ACHN (cell line): Measurements from ENCODE around the gene CAPZB.
"Not testable (repeated sequence)": the region's sequence is repeated elsewhere in the genome, so short reads cannot be mapped to it uniquely, and the experiment has no call there.

Experiments
- DNase-seq: peaks from one replicate; pipeline ENCODE4 v3.0.0-alpha.2; 2015
- in situ Hi-C: cut with HindIII; loops from 2 replicates; pipeline ENCODE4 v1.10.0; 2017; ENCODE audit warnings: low sequenced_read_pairs, low pct_ligation_motif_present, low pct_unique_long_range_greater_than_20kb

The CAPZB gene

DNA sequence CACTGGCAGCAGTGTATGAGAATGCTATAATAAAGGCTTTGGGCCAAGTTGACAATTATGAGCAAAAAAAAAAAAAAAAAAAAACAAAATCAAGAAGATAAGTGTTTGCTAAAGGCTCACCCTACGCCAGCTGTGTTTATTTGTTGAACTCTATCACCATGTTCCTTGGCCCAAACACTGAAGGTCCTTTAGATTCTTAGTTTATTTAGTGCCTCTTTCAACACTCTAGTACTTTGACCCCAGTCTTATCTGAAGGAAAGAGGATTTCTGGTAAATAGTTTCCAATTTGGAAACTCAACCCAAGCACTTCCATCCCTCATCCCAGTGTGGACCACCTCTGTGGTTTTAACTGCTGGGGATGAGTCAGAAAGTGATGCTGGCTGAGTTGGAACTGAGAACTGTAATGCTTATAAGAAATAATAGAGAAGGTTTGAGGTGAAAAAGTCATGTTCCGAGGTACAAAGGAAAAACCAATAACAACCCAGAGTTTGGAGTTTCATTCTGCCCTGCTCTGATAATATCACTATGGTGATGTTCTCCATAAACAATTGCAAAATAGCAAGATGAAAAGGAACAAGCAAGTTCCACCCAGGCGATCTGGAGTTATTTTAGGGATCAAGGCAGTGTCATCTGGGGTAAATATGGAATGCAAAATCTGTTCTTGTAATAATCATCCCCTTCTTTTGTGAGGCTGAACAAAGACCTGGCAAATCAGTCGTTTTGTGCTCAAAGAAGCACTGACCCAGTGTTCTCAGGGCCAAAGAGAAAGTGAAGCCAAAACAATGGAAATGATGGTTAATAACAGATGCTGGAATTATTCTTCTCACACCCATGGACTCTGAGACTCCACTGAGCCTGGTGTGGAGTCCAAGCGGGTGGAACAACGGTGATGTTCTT is 19.7 kb upstream of the CAPZB start:
- in situ Hi-C loops = no loop called here
- peak; percentile 6 for DNase-seq

DNA sequence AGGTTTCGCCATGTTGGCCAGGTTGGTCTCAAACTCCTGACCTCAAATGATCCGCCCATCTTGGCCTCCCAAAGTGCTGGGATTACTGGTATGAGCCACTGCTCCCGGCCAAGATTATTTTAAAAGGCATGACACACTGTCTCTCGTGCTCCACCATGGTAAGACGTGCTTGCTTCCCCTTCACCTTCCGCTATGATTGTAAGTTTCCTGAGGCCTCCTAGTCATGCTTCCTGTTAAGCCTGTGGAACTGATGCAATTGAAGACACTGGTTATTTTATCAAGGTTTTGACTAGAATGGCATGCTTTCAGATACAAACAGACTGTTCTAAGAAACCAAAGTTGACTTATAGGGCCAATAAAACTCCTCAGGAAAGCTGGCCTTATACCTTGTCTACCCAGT is 16.9 kb upstream of the CAPZB start:
- in situ Hi-C loops, DNase-seq: not testable (repeated sequence)

GRCh38 chr1:19499887-19500286 is 14.5 kb upstream of the CAPZB start:
- in situ Hi-C loops, DNase-seq: not testable (repeated sequence)

DNA sequence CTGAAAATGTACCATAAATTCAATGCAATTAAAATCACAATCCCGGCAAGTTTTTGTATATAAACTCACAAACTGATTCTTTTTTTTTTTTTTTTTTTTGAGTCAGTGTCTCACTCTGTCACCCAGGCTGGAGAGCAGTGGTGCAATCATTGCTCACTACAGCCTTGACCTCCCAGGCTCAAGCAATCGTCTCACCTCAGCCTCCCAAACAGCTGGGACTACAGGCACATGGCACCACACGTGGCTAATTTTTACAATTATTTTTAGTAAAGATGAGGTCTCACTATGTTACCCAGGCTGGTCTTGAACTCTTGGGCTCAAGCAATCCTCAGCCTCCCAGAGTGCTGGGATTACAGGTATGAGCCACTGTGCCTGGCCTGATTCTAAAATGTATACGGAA is 12.1 kb upstream of the CAPZB start:
- in situ Hi-C loops = not testable (repeated sequence)

GRCh38 chr1:19496527-19496874 is 11.2 kb upstream of the CAPZB start:
- no peak for DNase-seq
- in situ Hi-C loops = no loop called here

More for the DNA sequence above, 12.1 kb upstream of the CAPZB start:
- not testable (repeated sequence) for DNase-seq

GRCh38 chr1:19495799-19496526 is 10.6 kb upstream of the CAPZB start:
- in situ Hi-C loops = no loop called here
- DNase-seq = no peak

DNA sequence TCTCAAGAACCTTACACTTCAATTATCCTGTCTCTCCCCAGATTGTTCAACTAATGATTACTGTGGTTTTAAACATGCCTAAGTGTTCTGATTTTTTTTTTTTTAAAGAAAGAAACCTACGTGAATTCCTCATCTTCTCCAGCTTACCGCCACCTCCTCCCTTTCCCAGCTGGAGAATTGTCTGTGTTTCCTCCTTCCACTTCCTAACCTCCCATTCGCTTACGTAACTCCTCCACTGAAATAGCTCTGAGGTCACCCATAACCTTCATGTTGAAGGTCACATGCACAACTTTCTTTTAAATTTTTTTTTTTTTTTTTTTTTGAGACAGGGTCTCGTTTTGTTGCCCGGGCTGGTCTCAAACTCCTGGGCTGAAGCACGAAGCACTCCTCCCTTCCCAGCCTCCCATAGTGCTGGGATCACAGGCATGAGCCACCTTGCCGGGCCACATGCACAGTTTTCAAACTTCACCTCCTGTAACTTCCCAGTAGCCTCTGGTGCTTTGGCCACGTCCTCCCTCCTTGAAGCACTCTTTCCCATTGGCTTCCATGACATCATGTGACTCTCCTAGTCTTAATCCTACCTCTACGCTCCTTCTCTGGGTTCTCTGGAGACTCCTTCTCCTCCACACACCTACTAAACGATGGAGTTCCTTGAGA is 9.8 kb upstream of the CAPZB start:
- DNase-seq = no peak
- in situ Hi-C loops = no loop called here

- in situ Hi-C loops = no loop called here
- DNase-seq = no peak
These were observed 8.2 kb upstream of the CAPZB start for GRCh38 chr1:19493547-19493946.

GRCh38 chr1:19489996-19490395 is 4.7 kb upstream of the CAPZB start:
- in situ Hi-C loops = no loop called here
- no peak for DNase-seq

DNA sequence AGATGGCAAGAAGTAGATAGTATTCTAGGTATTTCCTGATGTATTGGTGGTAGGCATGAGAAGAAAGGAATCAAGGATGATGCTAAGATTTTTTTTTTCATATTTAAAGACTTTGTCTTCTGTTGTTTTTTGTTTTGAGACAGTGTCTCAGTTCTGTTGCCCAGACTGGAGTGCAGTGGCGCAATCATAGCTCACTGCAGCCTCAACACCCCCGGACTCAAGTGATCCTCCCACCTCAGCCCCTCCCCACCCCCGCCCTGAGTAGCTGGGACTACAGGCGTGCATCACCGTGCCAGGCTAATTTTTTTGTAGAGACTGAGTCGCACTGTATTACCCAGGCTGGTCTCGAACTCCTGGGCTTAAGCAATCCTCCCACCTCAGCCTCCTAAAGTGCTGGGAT is 2.8 kb upstream of the CAPZB start:
- DNase-seq = no peak
- in situ Hi-C loops = no loop called here

- DNase-seq = peak; percentile 33
- in situ Hi-C loops = no loop called here
These were observed 459 bp downstream of the CAPZB start for GRCh38 chr1:19484798-19485361.

- no peak for DNase-seq
These were observed 971 bp downstream of the CAPZB start for GRCh38 chr1:19484338-19484797.

DNA sequence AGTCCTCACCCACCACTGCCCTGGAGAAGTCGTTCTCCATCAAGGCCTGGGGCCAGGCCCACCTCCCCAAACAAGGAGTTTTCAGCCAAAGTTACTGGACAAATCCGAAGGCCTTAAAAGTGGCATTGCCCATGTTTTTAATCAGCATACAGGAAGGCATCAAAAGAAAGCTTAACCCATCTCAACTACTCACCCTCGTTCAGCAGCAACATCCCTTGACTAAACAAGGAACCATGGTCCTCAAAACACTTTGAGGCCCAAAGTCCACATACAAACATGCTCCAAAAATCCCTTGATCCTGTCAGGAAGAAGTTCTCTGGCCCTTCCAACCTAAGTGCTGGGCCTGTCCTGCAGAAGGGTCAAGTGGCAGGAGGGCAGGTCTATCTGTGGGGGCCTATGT is 1.6 kb downstream of the CAPZB start:
- in situ Hi-C loops = no loop called here
- no peak for DNase-seq

More at GRCh38 chr1:19484338-19484797, 971 bp downstream of the CAPZB start:
- in situ Hi-C loops = no loop called here

DNA sequence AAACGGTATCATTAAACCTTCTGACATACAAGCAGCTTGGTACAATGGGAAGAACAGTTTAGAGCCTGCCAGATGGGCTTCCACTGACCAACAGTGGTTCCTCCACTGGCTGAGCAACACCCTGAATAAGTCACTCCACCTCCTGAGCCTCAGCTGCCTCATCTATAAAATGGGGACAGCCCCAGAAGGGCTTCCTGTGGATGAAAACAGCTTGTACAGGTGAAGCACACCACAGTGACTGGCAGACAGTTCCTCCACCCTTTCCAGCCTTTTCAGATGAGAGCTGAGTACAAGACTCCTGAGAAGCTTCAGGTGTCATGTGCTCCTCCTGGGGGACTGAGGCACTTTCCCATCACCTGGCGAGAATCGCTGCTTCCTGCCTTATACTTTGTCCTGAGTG is 2.1 kb downstream of the CAPZB start:
- no peak for DNase-seq
- in situ Hi-C loops = no loop called here

DNA sequence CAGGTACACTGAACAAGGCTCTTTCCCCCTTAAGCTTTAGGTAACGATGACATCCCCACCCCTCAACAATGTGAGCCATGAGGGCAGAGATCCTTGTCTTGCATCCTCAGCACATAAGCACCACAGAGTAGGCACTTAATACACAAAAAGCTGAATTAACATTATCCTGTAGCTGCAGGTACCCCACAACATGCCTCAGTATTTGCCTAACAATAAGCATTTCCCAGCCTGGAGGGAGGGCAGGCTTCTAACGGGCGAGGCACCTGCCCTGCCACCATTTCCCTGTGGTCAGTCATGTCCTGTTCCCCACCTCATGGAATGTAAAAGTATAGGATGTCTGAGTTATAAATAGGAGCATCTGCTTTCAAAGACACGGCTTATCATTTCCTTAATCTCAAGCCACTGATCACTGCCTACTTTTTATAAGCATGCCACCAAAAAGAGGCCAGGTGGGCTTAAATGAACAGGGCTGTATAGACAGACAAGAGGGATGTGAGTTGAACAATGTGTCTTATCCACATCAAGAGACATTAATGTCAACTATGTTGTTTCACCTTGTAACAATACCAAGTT is 3.4 kb downstream of the CAPZB start:
- DNase-seq = no peak
- in situ Hi-C loops = no loop called here

DNA sequence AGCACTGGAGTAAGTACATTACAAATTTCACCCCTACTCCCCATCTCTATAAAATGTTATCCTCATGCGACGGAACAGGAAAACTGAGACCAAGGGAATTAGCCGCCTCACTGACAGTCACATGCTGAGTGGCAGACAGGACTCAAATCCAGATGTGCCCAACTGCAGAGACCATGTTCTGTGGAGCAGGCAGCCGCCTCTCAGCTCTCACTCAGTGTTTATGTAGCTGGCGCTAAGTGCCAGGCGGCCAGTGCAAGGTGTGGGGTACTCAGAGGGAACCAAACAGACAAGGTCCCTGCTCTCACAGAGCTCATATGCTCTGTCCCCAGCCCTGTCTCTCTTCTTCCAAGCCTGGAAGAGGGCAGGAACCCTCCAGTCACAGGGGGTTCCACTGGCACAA is 5.1 kb downstream of the CAPZB start:
- no peak for DNase-seq
- in situ Hi-C loops = no loop called here

- DNase-seq = no peak
- in situ Hi-C loops = no loop called here
These were observed 5.8 kb downstream of the CAPZB start for GRCh38 chr1:19479351-19480120.

DNA sequence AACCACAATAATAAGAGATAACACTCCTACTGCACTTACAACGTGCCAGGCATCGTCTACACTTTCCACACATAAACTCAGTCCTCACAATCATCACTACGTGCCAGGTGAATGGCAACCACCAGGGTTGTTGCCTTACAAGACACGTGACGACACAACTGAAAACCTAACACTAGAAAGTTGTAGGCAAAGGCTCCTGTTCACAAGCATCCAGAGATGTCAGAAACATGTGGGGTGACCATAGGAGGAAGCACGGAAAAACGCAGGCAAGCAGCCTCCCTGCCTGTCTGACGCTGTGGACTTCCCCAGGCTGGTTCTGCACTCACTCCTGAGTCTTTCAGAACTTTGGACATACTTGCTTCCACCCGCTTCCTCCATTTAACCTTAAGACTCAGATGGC is 7.0 kb downstream of the CAPZB start:
- no peak for DNase-seq
- in situ Hi-C loops = no loop called here
